Measurements from ENCODE around the gene SHC3. TPM values are rescaled to one million over a fixed set of nuclear protein-coding genes. Genes with fewer than 3 reads are reported as not detected.

Gene SHC3
- total RNA-seq, 1 donor: 0.36 TPM

- Histone ChIP-seq H3K4me3 (ENCODE audit: insufficient read depth, low read length) (no peak overlapping the region), H2AFZ (ENCODE audit: low read length) (no peak overlapping the region), H3K9me3 (ENCODE audit: low read depth, low read length) (no peaks in the 10 kb centered on the region), H4K20me1 (ENCODE audit: insufficient read depth, low read length) (no peaks in the 10 kb centered on the region), H3K27ac (ENCODE audit: low read depth, low read length) (no peak overlapping the region), H3K4me1 (ENCODE audit: insufficient read depth, low read length) (no peaks in the 10 kb centered on the region), H3K36me3 (ENCODE audit: insufficient read depth, low read length) (no peaks in the 10 kb centered on the region), H3K27me3 (ENCODE audit: insufficient read depth, low read length) (peaks cover 19% of the 10 kb centered on the region), H3K79me2 (ENCODE audit: insufficient read depth, low read length) (no peaks in the 10 kb centered on the region), H3K4me2 (ENCODE audit: insufficient read depth, low read length) (no peak overlapping the region)
- no peak for DNase-seq (ENCODE audit: insufficient read length, low spot score, missing footprints)
- no peak for TF ChIP-seq CTCF (IDR thresholded peaks at IDR 0.05; ENCODE audit: extremely low read depth, low read depth, low read length)
Observed at GRCh38 chr9:88971131-88971960, 207.3 kb downstream of the SHC3 start.

- no peaks in the 10 kb centered on the region for H4K20me1 ChIP-seq (ENCODE audit: insufficient read depth, low read length)
- H3K4me2 ChIP-seq (ENCODE audit: insufficient read depth, low read length): no peak overlapping the region
- no peak overlapping the region for H2AFZ ChIP-seq (ENCODE audit: low read length)
- DNase-seq (ENCODE audit: insufficient read length, low spot score, missing footprints): no peak
- TF ChIP-seq CTCF (IDR thresholded peaks at IDR 0.05; ENCODE audit: extremely low read depth, low read depth, low read length): no peak
- H3K36me3 ChIP-seq (ENCODE audit: insufficient read depth, low read length): no peaks in the 10 kb centered on the region
- no peak overlapping the region for H3K27ac ChIP-seq (ENCODE audit: low read depth, low read length)
- H3K4me3 ChIP-seq (ENCODE audit: insufficient read depth, low read length): no peak overlapping the region
- H3K4me1 ChIP-seq (ENCODE audit: insufficient read depth, low read length): no peaks in the 10 kb centered on the region
- H3K27me3 ChIP-seq (ENCODE audit: insufficient read depth, low read length): peaks cover 19% of the 10 kb centered on the region
- no peaks in the 10 kb centered on the region for H3K79me2 ChIP-seq (ENCODE audit: insufficient read depth, low read length)
- no peaks in the 10 kb centered on the region for H3K9me3 ChIP-seq (ENCODE audit: low read depth, low read length)
Observed at GRCh38 chr9:88969646-88970373, 208.8 kb downstream of the SHC3 start.

- no peak overlapping the region for H3K27ac ChIP-seq (ENCODE audit: low read depth, low read length)
Observed at GRCh38 chr9:88968799-88969198, 209.8 kb downstream of the SHC3 start.

More at GRCh38 chr9:88968799-88969198, 209.8 kb downstream of the SHC3 start:
- H3K27me3 ChIP-seq (ENCODE audit: insufficient read depth, low read length): peaks cover 19% of the 10 kb centered on the region
- H3K4me3 ChIP-seq (ENCODE audit: insufficient read depth, low read length): no peak overlapping the region
- no peaks in the 10 kb centered on the region for H3K9me3 ChIP-seq (ENCODE audit: low read depth, low read length)
- H3K4me1 ChIP-seq (ENCODE audit: insufficient read depth, low read length): no peaks in the 10 kb centered on the region
- no peaks in the 10 kb centered on the region for H3K36me3 ChIP-seq (ENCODE audit: insufficient read depth, low read length)
- no peak overlapping the region for H3K4me2 ChIP-seq (ENCODE audit: insufficient read depth, low read length)
- no peak for TF ChIP-seq CTCF (IDR thresholded peaks at IDR 0.05; ENCODE audit: extremely low read depth, low read depth, low read length)
- no peaks in the 10 kb centered on the region for H4K20me1 ChIP-seq (ENCODE audit: insufficient read depth, low read length)
- no peak for DNase-seq (ENCODE audit: insufficient read length, low spot score, missing footprints)
- H3K79me2 ChIP-seq (ENCODE audit: insufficient read depth, low read length): no peaks in the 10 kb centered on the region
- no peak overlapping the region for H2AFZ ChIP-seq (ENCODE audit: low read length)

Data from osteoblast (primary cell).